ENCODE measurements around the gene PACSIN2.
A peak's percentile ranks its signal among the peaks of the same experiment; 100 is the strongest.
"Not testable (repeated sequence)": the region's sequence is repeated elsewhere in the genome, so short reads cannot be mapped to it uniquely, and the experiment has no call there.

PACSIN2 gene

GRCh38 chr22:42955087-42955635 is 59.8 kb downstream of the PACSIN2 start:
- no peak for DNase-seq
- no peak for TF ChIP-seq CTCF (IDR thresholded peaks at IDR 0.05)
- Mint-ChIP-seq H3K9me3 (peaks cover 16% of the 10 kb centered on the region), H3K4me3 (no peak overlapping the region), H3K27me3 (ENCODE audit: low read depth, poor library complexity) (no peaks in the 10 kb centered on the region), H3K36me3 (ENCODE audit: low read depth) (peaks cover 23% of the 10 kb centered on the region), H3K4me1 (peaks cover 54% of the 10 kb centered on the region), H3K27ac (no peak overlapping the region)

- DNase-seq; H3K4me3 Mint-ChIP-seq; H3K27me3 Mint-ChIP-seq (ENCODE audit: low read depth, poor library complexity): not testable (repeated sequence)
- H3K27ac Mint-ChIP-seq: peak overlapping the region; percentile 52
- peaks cover 23% of the 10 kb centered on the region for H3K36me3 Mint-ChIP-seq (ENCODE audit: low read depth)
- H3K4me1 Mint-ChIP-seq: peaks cover 52% of the 10 kb centered on the region
- H3K9me3 Mint-ChIP-seq: peaks cover 16% of the 10 kb centered on the region
Observed at GRCh38 chr22:42953751-42954150, 61.2 kb downstream of the PACSIN2 start.

- no peak for DNase-seq
- no peak overlapping the region for H3K4me3 Mint-ChIP-seq
- peaks cover 16% of the 10 kb centered on the region for H3K9me3 Mint-ChIP-seq
- H3K27me3 Mint-ChIP-seq (ENCODE audit: low read depth, poor library complexity): no peaks in the 10 kb centered on the region
- no peak for TF ChIP-seq CTCF (IDR thresholded peaks at IDR 0.05)
- no peak overlapping the region for H3K27ac Mint-ChIP-seq
- peaks cover 64% of the 10 kb centered on the region for H3K4me1 Mint-ChIP-seq
- H3K36me3 Mint-ChIP-seq (ENCODE audit: low read depth): peaks cover 18% of the 10 kb centered on the region
Observed at GRCh38 chr22:42951093-42951710, 63.7 kb downstream of the PACSIN2 start.

- DNase-seq: no peak
- Mint-ChIP-seq H3K27ac (no peak overlapping the region), H3K9me3 (peaks cover 7% of the 10 kb centered on the region), H3K36me3 (ENCODE audit: low read depth) (peaks cover 15% of the 10 kb centered on the region), H3K27me3 (ENCODE audit: low read depth, poor library complexity) (no peaks in the 10 kb centered on the region), H3K4me1 (peaks cover 73% of the 10 kb centered on the region), H3K4me3 (no peak overlapping the region)
- TF ChIP-seq CTCF (IDR thresholded peaks at IDR 0.05): no peak
Observed at GRCh38 chr22:42950281-42950680, 64.7 kb downstream of the PACSIN2 start.

GRCh38 chr22:42949159-42949558 is 65.8 kb downstream of the PACSIN2 start:
- TF ChIP-seq CTCF (IDR thresholded peaks at IDR 0.05): no peak
- no peak overlapping the region for H3K4me3 Mint-ChIP-seq
- DNase-seq: no peak
- H3K36me3 Mint-ChIP-seq (ENCODE audit: low read depth): peaks cover 9% of the 10 kb centered on the region
- peaks cover 66% of the 10 kb centered on the region for H3K4me1 Mint-ChIP-seq
- H3K9me3 Mint-ChIP-seq: no peaks in the 10 kb centered on the region
- H3K27ac Mint-ChIP-seq: peak overlapping the region; percentile 85
- no peaks in the 10 kb centered on the region for H3K27me3 Mint-ChIP-seq (ENCODE audit: low read depth, poor library complexity)

- H3K4me1 Mint-ChIP-seq: peaks cover 60% of the 10 kb centered on the region
- DNase-seq: no peak
Observed at GRCh38 chr22:42948294-42948693, 66.7 kb downstream of the PACSIN2 start.

More at GRCh38 chr22:42948294-42948693, 66.7 kb downstream of the PACSIN2 start:
- Mint-ChIP-seq H3K27me3 (ENCODE audit: low read depth, poor library complexity) (no peaks in the 10 kb centered on the region), H3K27ac (no peak overlapping the region), H3K9me3 (no peaks in the 10 kb centered on the region), H3K36me3 (ENCODE audit: low read depth) (peaks cover 9% of the 10 kb centered on the region), H3K4me3 (no peak overlapping the region)
- no peak for TF ChIP-seq CTCF (IDR thresholded peaks at IDR 0.05)

Measured in nephron progenitor cell (in vitro differentiated cells).